HG02642 (cell line): ENCODE data around the gene ARHGEF7.

Experiments
- ATAC-seq: cut with Tn5 transposase; IDR thresholded peaks from one replicate; pipeline ENCODE4 v1.9.1; 2021; ENCODE audit warnings: mild to moderate bottlenecking; ENCODE audit not compliant: unreplicated experiment, poor library complexity

ARHGEF7 gene

DNA sequence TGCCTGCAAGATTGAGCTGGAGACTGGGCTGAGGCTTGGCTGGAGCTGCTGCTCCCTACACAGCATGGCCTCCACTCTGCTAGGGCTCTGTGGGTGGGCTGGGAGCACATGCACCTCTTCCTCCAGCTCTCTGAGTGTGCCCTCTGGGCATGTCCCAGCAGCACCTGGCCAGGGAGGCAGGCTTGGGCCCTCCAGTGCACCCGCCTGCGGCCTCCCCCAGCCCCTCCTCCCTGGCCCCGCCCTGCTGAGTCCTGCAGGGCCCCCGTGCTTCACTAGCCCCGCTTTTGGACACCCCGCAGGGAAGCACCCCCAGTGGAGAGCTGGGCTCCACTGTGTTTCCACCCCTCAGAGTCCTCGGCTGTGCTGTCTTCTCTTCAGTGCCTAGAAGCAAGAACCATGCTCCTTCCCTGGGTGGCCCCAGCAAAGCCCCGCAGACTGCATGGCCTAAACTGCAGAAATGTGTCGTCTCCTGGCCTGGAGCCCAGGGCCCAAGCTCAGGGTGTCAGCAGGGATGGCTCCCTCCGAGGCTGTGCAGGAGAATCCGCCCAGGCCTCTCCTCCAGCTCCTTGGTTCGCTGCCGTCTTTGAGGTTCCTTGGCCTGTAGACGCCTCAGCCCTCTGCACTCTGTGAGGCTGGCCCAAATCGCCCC, 200.4 kb downstream of the ARHGEF7 start:
- no peak for ATAC-seq

DNA sequence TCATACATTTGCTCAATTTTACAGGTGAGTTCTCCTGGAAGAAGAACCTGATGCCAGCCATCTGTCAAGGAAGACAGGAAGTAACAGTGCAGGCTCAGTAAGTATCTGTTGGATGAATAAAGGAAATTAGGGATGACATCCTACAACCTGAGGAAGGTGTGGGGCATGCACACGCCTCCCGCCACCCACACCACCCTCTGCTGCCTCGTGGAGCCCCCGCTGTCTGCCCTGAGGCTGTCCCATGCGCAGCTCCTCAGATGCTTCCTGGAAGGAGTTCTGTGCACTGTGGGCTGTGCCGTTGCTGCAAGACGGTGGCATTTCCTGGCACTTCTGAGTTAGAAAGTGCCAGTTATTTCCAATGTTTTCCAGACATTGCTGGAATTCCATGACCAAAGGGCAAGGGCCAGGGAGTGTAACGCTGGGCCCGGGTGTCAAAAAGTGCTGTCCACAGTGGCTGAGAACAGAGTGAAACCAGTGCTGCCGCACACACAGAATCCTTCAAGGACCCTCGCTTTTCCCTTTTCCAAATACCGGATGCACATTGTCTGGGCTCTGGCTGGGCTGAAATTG, 201.1 kb downstream of the ARHGEF7 start:
- ATAC-seq: no peak

DNA sequence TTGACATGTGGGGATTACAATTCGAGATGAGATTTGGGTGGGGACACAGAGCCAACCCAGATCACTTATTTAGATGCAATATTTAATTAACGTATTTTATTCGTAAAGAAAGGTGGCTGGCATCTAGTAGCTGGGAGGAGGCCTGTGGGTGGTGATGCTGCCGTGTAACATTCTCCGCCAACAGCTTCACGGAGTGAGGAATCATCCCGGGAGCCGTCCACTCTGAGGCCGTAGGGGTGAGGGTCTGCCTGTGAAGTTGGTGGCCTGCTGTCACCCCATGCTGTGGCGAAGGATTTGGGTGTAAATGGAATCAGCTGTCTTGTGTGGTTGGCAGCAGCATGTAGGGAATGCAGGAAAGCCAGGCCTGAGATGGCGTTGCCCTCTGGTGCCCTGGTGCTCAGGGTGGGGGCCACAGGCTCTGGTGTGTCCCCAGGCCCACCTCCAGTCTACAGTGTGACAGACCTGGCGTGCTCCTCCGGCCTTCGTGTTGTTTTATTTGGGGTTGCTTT, 202.0 kb downstream of the ARHGEF7 start:
- ATAC-seq: no peak

GRCh38 chr13:111317571-111318345, 202.6 kb downstream of the ARHGEF7 start:
- ATAC-seq: no peak

- ATAC-seq: no peak
Measured at GRCh38 chr13:111318386-111318785, 203.3 kb downstream of the ARHGEF7 start.

DNA sequence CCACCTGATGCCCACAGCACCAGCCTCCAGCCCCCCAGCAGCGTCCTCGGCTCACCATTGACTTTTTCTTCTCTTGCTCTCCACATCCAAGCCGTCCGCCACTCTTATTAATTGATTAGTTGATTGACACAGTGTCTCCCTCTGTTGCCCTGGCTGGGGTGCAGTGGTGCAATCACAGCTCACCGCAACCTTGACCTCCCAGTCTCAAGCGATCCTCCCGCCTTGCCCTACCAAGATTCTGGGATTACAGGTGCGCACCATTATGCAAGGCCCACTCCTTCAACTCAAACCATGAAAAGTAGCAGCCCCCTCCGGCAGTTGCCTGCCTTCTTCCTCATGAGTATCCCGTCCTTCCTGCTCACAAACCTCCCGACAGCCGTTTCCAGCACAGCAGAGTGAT, 204.4 kb downstream of the ARHGEF7 start:
- ATAC-seq: no peak

GRCh38 chr13:111319998-111320911, 205.1 kb downstream of the ARHGEF7 start, which contains the start of gene TEX29:
TEX29 (plus strand) TSS chr13:111320642; CDS start chr13:111320891, 249 bp downstream.
- ATAC-seq: no peak

- no peak for ATAC-seq
Measured at GRCh38 chr13:111322001-111322915, 207.1 kb downstream of the ARHGEF7 start.

DNA sequence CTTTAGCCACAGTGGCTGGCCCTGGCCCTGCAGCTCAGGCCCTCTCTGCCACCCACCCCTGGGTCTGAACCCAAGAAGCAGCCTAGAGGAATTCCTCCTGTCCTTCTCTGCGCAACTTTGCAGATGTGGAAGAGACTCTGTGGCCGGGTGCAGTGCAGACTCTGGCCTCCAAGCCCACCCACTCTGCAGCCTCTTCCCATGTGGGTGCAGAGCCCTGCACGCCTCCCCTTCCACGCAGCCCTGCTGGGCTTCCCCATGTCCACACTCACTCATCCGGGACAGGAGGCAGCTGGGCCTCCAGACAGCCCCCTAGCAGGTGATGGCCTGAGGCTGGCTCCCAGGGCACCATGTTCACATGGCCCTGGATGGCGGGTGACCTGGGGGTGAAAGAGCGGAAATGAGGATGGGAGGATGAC, 207.8 kb downstream of the ARHGEF7 start:
- no peak for ATAC-seq

- ATAC-seq: no peak
Measured at GRCh38 chr13:111323549-111323948, 208.4 kb downstream of the ARHGEF7 start.

DNA sequence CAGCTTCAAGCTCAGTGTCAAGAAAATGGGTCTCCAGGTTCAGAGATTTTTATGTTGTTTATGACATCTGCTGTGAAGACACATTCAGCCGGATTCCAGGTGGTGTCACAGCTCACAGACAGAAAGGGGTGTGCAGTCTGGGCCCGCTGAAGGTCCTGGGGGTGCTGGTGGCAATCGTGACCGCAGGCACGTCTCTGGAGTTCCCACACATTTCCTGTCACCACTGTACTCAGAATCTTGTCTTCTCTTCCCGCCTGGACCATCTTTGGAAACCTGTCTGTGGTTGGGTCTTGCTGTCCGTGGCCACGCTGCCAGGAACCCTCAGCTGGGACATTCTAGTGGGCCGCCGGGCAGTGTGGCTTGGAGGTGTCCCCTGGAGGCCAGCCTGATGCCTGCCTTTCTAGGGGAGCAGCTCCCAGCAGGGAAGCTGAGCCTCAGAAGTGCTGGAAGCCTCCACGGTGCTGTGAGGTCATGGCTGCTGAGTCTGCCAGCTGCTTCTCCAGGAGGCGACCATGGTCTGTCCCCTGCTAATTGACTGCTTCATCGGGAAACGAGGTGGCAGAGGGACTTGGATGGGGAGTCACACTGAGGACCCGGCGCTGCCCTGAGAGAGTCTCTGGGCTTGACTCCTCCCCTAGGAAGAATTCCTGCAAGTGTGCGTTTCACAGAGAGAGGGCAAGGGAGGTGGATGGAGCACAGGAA, 209.0 kb downstream of the ARHGEF7 start:
- ATAC-seq: no peak

GRCh38 chr13:111324736-111325135, 209.6 kb downstream of the ARHGEF7 start:
- no peak for ATAC-seq

- ATAC-seq: no peak
Measured at GRCh38 chr13:111325146-111325890, 210.2 kb downstream of the ARHGEF7 start.

GRCh38 chr13:111325941-111326620, 211.0 kb downstream of the ARHGEF7 start:
- no peak for ATAC-seq

DNA sequence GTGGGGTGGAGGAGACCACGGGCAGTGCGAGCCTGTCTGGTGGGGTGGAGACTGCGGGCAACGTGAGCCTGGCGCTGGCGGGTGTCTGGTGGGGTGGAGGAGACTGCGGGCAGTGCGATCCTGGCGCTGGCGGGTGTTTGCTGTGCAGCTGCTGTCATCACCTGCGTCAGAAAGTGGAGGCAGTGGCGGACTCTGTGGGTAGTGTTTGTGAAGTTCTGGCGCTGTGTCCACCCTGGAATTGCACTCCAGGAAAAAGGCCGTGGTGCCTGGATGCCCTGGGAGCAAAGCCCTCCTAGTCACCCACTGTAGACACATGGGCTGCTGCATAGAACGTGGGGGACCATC, 211.5 kb downstream of the ARHGEF7 start:
- no peak for ATAC-seq

- no peak for ATAC-seq
Measured at GRCh38 chr13:111326981-111327642, 212.0 kb downstream of the ARHGEF7 start.
